K562 (cell line): ENCODE data around the gene SLMAP.

ENCODE experiments used
- CTCF ChIP-seq, 3 experiments: IDR thresholded peaks in 2 of 3; conservative IDR thresholded peaks in 1 of 3; 2 replicates each; pipeline ENCODE4 v1.5.1; 2011 to 2012; ENCODE audit warnings: low read length in 3 of 3, mild to moderate bottlenecking in 3 of 3, control low read depth in 2 of 3, improper control_type of control experiment in 1 of 3, inconsistent platforms in 1 of 3, low read depth in 1 of 3, mixed read lengths in 1 of 3, moderate library complexity in 1 of 3; ENCODE audit not compliant: insufficient read depth in 2 of 3
- CXXC5 ChIP-seq: fragments of 250-450 bp; sonication (Bioruptor Pico); IDR thresholded peaks from 2 replicates; pipeline ENCODE4 v1.8.0; 2022; ENCODE audit warnings: inconsistent platforms, mild to moderate bottlenecking, moderate library complexity
- HDAC2 ChIP-seq: fragments of 450-650 bp; IDR thresholded peaks from 2 replicates; pipeline ENCODE4 v1.6.1; 2016; ENCODE audit warnings: mild to moderate bottlenecking
- KDM1A ChIP-seq, 2 experiments: fragments of 450-650 bp; IDR thresholded peaks; 2 replicates each; pipeline ENCODE4 v1.6.1; 2016; ENCODE audit warnings: mild to moderate bottlenecking in 2 of 2
- KLF13 ChIP-seq: fragments of 450-650 bp; IDR thresholded peaks from 2 replicates; pipeline ENCODE4 v1.6.1; 2016; ENCODE audit warnings: missing genetic modification characterization, low read depth, mild to moderate bottlenecking, missing compliant biosample characterization, moderate library complexity, borderline replicate concordance
- TBL1XR1 ChIP-seq, 2 experiments: IDR thresholded peaks; 2 replicates each; pipeline ENCODE4 v1.6.1; 2012; ENCODE audit warnings: improper control_type of control experiment in 2 of 2, low read length in 2 of 2, mild to moderate bottlenecking in 1 of 2
- ZEB2 ChIP-seq: fragments of 450-650 bp; IDR thresholded peaks from 2 replicates; pipeline ENCODE4 v1.6.1; 2016

GRCh38 chr3:57718118-57718517 is 38.0 kb upstream of the SLMAP start:
- TF ChIP-seq CXXC5 (CRISPR knock-in tag) (no peak), CTCF (IDR thresholded peaks at IDR 0.05 in 2 of 3, conservative IDR thresholded peaks at IDR 0.05 in 1 of 3; ENCODE audit: insufficient read depth in 2 of 3, low read depth in 1 of 3, low read length in 3 of 3) (no peak), KDM1A (IDR thresholded peaks at IDR 0.05) (no peak), TBL1XR1 (IDR thresholded peaks at IDR 0.05; ENCODE audit: low read length in 2 of 2) (no peak), KLF13 (tag) (no peak), ZEB2 (no peak), HDAC2 (no peak)
